Stimulated activated CD8-positive, alpha-beta memory T cell treated with anti-CD3 and anti-CD28 coated beads, Interleukin-15, amount 100 ng/mL, for 4 hours (primary cell): ENCODE data around the gene NR1H2.
"Not testable (repeated sequence)": the region's sequence is repeated elsewhere in the genome, so short reads cannot be mapped to it uniquely, and the experiment has no call there.

Experiments
- DNase-seq, 2 donors: peaks; one replicate each; pipeline ENCODE4 v3.0.0-alpha.2; 2020; ENCODE audit warnings: low read depth in 2 of 2

NR1H2 gene

DNA sequence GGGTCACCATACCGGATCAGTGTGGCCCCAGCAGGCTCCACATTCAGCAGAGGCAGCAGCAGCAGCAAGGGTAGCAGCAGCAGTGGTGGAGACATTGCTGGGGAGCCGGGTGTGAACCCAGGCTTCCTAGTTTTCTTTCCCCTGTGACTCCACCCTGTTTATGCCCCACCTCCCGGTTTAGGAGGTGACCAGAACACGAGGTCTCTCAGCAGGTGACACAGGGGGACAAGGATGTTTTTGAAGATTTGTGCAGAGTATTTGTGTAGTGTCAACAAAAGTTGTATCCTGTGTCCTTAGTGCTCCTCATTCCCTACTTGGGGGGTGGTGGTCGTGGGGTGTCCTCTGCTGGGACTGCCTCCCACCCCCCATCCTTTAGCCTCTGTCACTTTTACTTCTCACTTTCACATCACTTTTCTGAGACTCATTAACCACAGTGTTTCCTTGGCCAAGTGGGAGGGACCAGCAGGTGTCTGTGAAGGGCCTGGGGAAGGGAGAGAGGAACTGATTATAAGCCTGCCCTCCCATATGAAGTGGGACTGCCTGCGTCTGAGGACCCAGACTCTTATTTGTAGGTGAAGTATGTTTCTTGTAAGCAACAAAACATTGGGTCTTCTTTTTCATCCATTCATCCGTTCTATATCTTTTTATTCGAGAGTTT, 31.5 kb upstream of the NR1H2 start:
- no peak for DNase-seq

DNA sequence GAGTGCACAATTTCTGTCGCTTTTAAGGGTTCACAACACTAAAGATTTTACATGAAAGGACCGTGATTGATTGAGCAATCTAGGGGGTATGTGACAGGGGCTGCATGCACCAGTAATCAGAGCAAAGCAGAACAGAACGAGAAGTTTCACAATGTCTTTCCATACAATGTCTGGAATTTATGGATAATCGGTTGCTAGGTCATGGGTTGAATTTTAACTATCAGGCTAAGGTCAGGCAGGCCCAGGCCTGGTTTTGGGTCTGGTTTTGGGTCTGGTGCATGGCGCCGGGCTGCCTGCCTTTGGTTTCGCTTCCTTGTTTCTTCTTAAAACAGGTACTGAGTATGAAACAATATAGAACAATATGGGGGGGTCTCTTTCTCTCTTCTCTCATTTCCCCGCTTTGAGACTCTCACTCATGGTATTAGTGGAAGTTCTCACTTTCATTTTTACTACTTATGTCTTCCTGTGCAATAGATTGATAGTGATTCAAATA, 29.1 kb upstream of the NR1H2 start:
- not testable (repeated sequence) for DNase-seq

DNA sequence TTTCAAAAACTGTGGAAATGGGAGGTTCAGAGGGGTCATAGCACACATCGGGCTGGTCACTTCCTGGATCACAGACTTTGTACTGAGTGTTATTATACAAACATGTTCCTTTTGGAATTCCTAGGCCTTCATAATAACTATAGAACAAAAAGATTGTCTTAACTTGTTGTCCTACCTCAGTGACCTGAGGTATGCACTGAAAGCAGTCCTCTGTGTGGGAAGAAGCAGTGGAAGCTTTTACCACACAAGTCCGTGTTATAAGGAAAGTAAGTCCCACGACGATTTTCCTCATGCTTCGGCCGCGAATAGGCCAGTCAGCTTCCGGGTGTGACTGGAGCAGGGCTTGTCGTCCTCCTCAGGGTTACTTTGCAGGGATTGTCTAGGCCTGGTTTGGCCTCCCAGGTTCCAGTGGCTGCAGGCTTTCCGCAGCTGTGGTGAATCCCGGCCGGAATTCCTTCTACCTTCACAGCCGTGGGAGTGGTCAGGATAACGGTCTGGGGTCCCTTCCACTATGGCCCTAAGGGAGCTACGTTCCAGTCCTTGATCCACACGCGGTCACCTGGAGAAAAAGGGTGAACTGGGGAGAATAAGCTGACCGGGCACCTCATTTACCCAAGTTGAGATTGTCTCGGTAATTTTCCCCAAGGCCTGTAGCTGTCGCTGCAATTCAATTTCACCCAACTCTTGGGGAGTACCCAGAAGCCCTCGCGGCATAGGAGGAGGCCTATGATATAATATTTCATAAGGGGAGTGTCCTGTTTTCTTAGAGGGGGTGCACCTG, 26.8 kb upstream of the NR1H2 start:
- no peak for DNase-seq

DNA sequence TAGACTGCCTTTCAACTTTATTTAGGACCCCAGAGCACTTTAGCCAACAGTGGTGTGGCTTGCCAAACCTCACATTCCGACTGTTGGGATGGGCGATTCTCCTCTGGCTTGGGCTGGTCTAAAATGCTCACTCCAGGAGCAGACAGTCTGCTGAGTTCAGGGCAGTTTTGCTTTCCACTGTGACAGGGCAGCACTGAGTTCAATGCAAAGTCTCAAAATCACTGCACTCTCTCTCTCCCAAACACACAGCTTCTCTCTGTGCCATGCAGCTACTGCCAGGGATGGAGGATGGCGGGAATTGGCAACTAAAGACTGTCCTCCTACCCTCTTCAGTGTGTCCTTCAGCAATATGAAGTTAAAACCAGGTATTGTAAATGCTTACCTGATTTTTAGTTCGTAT, 24.0 kb upstream of the NR1H2 start:
- DNase-seq: no peak

DNA sequence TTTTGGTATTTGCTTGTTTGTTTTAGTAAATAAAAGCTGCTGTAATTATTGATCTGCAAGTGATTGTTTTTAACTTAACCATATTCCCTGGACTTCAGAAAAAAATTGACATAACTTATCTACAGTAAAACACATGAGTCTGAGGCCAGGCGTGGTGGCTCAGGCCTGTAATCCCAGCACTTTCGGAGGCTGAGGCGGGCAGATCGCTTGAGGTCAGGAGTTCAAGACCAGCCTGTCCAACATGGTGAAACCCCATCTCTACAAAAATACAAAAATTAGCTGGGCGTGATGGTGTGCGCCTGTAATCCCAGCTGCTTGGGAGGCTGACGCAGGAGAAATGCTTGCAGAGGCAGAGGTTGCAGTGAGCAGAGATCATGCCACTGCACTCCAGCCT, 22.8 kb upstream of the NR1H2 start:
- not testable (repeated sequence) for DNase-seq

DNA sequence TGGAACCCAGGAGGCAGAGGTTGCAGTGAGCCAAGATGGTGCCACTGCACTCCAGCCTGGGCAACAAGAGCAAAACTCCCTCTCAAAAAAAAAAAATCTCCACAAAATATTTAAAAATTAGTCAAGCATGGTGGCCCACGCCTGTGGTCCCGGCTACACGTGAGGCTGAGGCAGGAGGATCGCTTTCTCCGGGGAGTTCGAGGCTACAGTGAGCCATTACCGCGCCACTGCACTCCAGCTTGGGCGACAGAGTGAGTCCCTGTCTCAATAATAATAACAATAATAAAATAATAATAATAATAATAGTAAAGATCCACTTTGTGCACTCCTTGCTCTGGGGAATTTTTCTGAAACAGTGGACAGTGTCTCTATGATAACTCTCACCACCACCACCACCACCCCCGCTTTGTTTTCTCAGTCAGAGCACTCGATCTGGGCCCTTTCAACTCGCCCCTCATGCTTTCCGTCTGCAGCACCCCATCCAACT, 19.5 kb upstream of the NR1H2 start:
- DNase-seq: no peak

DNA sequence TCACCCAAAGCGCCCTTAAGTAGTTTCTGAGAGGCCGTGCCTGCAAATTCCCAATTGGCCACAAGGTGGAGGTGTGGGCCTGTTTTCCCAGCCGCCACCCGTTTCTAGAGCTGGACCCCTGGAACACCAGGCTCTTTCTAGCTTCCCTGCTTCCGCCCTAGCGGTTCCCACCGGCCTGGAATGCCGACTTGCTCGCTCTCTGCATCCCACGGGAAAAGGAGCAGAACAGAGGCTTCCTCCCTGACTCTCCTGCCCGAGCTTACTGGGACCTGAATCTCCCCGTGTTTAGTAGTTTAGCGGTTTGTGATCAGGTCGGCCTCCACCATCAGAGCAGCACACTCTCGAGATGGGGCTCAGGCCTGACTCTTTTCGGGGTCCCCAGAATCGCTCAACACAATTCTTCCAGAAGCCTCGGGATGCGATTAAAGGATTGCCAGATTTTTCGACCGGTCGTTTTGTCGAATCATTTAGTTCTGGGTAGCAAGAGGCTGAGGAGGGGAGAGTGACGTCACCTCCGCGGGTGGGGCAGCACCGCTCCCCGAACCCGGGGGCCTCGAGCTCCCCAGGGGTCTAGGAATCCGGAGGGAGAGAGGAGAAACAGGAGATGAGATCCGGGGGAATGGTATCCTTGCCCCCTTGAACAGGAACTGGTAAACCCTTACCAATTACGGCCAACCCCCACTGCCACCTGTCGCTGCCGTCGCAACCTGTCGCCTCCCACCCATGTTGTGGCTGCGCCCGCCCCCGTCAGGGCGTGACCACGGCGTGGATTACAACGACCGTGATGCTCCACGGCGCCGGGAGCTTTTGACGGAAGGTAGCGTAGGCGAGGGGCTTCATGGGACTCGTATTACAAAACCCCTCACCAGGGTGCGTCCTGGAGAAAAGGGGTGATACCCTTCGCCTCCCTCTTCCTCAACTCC, 18.8 kb upstream of the NR1H2 start:
- peak; percentile 86 for DNase-seq

DNA sequence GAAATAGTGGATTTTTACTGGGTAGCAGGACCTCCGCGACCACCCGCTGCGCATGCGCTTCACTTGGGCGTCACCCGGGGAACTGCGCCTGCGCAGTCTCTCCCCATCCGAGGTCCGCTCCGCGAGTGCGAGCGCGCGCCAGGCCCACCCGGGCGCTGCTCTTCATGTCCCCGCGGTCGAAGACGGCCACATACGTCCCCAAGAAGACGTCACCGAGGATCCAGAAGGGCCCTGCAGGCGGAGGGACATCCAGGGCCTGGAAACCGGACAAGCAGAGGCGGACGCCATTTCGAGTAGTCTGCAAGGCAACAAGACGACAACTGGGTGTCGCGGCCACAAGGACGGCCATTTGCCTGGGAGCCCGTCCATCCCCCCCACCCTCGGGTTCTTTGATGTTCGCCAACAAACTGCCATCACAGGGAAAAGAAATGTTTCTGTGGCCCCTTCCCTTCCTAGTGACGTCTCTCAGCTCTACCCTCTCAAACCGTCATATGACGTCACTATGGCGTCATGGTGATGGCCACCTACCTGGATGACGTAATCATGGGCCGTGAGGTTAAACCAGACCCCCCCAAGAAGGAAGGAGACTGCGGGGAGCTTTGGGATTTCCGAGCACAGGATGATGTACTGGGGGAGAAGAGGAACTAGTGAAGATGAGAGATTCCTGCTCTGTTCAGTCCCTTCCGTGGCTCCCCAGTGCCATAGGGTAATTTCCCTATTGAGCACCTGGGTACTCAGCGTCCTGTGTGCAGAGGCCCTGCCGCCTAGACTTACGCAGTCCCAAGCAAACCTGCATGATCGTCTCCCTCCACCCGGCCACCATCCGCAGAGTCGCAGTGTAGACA, 17.6 kb upstream of the NR1H2 start:
- DNase-seq: peak; percentile 52 to 59

DNA sequence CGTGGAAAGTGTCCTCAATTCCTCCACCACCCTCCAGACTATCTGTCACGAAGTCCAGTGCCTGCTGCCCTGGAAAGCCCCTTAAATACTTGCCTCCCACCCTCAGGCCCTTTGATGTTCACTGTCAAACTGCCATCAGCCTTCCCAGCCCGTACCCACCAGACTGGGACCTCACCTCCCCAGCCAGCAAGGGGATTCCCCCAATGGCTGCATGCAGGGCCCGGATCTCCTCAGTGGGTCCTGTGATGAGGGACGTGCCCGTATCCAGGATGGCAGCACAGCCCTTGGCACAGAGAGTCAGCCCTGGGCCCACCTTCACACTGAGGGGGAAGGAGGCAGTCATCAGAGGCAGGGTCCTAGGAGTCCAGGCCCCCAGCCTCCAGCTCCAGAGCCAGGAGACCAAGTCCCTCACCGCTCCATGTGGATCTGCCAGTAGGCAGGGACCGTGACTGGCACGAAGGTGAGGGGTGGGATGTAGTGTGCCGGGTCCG, 16.9 kb upstream of the NR1H2 start:
- DNase-seq: no peak

DNA sequence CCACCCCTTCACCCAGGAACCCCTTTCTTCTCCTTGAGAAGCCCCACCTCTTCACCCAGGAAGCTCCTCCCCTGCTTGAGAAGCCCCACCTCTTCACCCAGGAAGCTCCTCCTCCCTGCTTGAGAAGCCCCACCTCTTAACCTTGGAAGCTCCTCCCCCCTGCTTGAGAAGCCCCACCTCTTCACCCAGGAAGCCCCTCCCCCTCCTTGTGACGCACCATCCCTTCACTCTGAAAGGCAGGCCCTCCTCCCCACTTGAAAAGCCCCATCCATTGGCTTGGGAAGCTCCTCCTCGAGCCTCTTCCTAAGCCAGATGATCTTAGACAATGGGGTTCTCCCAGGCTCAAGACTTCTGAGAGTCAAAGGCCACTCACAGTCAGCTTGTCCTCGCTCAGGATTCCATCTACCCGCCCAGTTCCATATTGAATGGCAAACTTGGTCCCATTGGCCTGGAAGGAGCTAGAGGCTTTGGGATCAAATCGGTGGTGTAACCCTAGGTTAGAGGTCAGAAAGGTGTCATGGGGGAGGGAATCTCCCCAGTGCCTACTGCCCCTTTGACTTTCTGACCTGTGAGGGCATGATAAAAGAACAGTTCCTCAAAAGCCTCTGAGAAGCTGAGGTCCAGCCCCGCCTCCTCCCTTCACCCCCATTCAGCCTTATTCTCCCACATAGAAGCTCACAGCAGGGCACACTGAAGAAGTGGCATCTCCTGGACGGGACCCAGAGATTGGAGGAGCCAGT, 14.8 kb upstream of the NR1H2 start:
- no peak for DNase-seq

DNA sequence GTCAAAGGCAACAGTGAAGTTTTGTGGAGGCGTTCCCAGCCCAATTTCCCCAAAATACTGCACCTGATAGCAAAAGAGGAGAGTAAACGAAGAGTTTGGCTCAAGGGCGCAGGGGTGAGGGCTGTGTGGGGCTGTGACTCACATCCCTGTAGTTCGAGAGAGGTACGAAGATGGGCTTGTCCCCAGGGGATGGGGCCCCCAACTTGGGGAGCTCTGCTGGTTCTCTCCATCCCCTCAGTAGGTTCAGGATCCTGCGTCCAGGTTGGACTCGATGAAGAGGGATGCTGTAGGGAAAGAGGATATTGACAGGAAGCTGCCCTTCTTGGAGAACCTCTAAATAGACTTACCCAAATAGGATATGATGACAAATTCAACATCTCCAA, 14.2 kb upstream of the NR1H2 start:
- no peak for DNase-seq

DNA sequence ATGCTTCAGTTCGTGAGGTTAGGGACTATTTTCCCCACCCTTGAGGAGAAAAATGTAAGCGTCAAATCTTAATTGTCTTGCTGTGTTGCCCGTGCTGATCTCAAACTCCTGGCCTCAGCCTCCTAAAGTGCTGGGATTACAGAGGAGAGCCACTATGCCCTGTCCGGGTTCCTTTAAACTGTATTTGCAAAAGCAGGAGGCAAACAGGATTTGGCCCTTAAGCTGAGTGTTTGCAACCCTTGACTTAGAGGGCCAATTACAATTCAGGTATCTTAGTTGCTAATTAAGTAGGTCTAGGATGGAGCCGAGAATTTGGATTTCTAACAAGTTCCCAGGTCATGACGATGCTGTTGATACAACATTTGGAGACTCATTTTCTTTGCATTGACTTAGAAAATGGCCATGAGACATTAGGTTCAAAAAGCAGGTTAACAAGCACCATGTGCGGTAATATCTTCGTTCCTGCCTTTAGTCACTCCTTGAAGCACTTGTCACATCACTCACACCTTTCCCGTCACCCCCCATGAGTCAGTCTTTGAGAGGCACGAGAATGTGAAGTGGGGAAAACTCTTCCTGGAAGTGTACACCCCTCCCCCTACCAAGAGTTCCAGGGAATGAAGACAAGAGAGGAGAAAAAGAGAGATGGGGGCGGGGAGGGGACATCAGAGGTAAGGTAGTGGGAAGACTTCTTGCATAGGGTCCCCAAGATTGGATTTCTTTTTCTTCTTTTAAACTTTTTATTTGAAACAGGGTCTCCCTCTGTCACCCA, 13.4 kb upstream of the NR1H2 start:
- no peak for DNase-seq

DNA sequence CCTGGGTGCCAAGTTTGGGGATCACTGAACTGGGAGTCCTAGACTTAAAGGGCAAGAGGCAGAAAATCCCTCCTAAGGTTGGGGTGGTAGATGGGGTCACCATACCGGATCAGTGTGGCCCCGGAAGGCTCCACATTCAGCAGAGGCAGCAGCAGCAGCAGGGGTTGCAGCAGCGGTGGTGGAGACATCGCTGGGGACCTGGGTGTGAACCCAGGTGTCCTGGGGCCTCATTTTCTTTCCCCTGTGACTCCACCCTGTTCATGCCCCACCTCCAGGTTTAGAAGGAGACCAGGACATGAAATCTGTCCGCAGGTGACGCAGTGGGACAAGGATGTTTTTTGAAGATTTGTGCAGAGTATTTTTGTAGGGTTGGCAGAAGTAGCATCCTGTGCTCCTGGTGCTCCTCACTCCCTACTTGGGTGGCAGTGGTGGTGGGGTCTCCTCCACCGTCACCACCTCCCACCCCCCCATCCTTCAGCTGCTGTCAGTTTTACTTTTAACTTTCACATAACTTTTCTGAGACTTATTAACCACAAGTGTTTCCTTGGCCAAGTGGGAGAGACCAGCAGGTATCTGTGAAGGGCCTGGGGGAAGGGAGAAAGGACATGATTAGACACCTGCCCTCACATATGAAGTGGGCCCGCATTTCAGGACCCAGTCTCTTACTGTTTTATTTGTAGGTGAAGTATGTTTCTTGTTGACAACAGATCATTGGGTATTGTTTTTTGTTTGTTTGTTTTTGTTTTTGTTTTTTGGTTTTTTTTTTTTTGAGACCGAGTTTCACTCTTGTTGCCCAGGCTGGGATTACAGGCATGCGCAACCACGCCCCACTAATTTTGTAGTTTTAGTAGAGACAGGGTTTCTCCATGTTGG, 10.6 kb upstream of the NR1H2 start, which contains the start of gene NAPSA:
Gene NAPSA, minus strand, starts transcription at position 206 of the 873 bp plus-strand sequence. Its CDS starts 18 bp downstream, at position 188.
- no peak for DNase-seq

DNA sequence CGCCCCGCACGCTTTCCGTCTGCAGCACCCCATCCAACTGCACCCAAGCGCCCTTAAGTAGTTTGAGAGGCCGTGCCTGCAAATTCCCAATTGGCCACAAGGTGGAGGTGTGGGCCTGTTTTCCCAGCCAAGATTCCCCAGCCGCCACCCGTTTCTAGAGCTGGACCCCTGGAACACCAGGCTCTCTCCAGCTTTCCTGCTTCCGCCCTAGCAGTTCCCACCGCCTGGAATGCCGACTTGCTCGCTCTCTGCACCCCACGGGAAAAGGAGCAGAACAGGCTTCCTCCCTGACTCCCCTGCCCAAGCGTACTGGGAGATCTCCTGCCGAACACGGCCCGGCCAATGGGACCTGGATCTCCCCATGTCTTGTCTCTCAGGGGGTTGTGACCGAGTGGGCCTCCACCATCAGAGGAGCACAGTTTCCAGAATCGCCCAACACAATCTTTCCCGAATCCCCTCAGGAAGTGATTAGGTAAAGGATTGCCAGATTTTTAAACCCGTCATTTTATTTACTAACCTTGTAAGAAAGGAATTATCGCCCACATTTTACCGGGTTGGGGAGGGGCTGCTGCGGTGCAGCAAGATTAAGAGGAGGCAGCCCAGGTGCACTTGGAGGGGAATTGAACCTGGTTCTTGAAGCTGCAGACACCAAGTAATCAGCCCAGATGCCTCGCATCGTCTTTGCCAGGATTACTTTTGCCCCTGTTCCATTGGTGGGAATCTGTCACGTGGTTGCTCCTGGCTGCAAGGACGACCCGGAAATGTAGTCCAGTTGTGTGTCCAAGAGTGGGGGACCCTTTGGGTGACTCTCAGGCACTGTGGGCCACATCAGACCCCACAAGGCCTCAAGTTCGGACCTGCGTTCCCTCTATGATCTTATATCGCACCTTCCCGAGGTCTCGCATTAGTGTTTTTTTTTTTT, 7.3 kb upstream of the NR1H2 start:
- peak in 1 of 2 donors; percentile 54 for DNase-seq

DNA sequence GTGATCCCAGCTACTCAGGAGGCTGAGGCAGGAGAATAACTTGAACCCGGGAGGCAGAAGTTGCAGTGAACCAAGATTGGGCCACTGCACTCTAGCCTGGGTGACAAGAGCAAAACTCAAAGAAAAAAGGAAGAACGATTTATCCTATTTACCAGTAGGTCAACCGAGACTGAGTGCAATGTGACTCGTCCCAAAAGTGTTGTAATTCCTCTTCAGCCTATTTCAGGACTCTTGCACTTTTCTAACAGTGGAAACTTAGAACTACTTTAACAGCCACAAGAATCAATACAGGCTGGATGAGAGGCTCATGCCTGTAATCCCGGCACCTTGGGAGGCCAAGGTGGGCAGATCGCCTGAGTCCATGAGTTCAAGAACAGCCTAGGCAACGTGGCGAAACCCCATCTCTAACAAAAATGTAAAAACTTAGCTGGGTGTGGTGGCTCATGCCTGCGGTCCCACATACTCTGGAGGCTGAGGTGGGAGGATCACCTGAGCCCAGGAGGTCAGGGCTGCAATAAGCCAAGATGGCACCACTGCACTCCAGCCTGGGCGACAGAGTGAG, 4.3 kb upstream of the NR1H2 start:
- DNase-seq: no peak

DNA sequence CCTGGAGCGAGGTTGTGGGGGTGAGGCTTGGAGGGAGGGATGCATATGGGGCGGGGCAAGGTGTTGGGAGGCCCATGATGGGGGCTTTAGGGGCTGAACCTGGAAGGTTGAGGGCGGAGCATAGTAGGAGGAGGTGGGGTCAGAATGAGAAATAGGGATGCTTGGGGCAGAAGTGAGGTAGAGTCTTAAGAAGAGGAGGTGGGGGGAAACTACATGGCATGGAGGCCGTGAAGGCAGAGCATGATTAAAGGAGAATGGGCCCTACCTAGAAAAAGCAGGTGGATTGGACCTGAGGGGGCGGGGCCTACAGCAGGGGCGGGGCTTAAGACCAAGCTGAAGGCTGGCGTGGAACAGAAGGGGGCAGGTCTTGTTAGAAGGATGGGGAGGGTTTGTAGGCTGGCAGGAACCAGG, 799 bp downstream of the NR1H2 start:
- no peak for DNase-seq

DNA sequence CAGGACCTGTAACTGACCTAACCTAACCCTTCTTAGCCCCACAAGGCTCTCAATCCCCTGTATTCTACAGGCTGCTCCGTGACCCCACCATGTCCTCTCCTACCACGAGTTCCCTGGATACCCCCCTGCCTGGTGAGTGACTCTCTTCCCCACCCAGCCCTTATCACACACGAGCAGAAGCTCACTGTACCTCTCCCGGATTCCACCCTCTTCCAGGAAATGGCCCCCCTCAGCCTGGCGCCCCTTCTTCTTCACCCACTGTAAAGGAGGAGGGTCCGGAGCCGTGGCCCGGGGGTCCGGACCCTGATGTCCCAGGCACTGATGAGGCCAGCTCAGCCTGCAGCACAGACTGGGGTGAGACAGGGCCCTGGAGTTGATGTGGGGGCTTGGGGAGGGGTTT, 1.3 kb downstream of the NR1H2 start:
- no peak for DNase-seq
